Sigmoid colon (tissue), 4 donors: ENCODE data around the gene CCDC126.

ENCODE experiments used
- POLR2A ChIP-seq, 2 donors: fragments of 450-650 bp; IDR thresholded peaks; one replicate each; pipeline ENCODE4 v1.6.1; 2016; ENCODE audit warnings: antibody characterized with exemption in 2 of 2, mild to moderate bottlenecking in 2 of 2, moderate library complexity in 2 of 2
- POLR2AphosphoS5 ChIP-seq, 4 donors: sonication (generic); formaldehyde crosslinking; IDR thresholded peaks; one replicate each; pipeline ENCODE4 v1.6.1; 2017; ENCODE audit warnings: antibody characterized with exemption in 4 of 4
- TF ChIP-seq, protein P1 (sequence below), 4 experiments: fragments of 450-650 bp in 3 of 4; fragments of 200-600 bp in 1 of 4; IDR thresholded peaks; one replicate each; pipeline ENCODE4 v1.5.1; 2016 to 2019; ENCODE audit warnings: antibody characterized with exemption in 4 of 4, mild to moderate bottlenecking in 3 of 4, moderate library complexity in 2 of 4

GRCh38 chr7:23653942-23654341, 56.8 kb downstream of the CCDC126 start:
- TF ChIP-seq, protein P1, sequence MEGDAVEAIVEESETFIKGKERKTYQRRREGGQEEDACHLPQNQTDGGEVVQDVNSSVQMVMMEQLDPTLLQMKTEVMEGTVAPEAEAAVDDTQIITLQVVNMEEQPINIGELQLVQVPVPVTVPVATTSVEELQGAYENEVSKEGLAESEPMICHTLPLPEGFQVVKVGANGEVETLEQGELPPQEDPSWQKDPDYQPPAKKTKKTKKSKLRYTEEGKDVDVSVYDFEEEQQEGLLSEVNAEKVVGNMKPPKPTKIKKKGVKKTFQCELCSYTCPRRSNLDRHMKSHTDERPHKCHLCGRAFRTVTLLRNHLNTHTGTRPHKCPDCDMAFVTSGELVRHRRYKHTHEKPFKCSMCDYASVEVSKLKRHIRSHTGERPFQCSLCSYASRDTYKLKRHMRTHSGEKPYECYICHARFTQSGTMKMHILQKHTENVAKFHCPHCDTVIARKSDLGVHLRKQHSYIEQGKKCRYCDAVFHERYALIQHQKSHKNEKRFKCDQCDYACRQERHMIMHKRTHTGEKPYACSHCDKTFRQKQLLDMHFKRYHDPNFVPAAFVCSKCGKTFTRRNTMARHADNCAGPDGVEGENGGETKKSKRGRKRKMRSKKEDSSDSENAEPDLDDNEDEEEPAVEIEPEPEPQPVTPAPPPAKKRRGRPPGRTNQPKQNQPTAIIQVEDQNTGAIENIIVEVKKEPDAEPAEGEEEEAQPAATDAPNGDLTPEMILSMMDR (IDR thresholded peaks at IDR 0.05) = no peak
- TF ChIP-seq POLR2A (IDR thresholded peaks at IDR 0.05) (no peak), POLR2AphosphoS5 (IDR thresholded peaks at IDR 0.05) (no peak)
